ENCODE data around the gene MAPK8IP2.

MAPK8IP2 gene

GRCh38 chr22:50568626-50569025 lies 32.0 kb upstream of the MAPK8IP2 start:
- Histone ChIP-seq H3K27me3 (ENCODE audit: control insufficient read depth, insufficient read depth, low read length) (peaks cover 18% of the 10 kb centered on the region), H3K9ac (ENCODE audit: low read length) (no peak overlapping the region), H3K9me3 (ENCODE audit: control insufficient read depth, insufficient read depth, low read depth, low read length) (no peaks in the 10 kb centered on the region), H3K36me3 (ENCODE audit: control insufficient read depth, insufficient read depth, low read length) (peaks cover 60% of the 10 kb centered on the region), H3K27ac (ENCODE audit: low read depth, low read length) (no peak overlapping the region), H3K4me1 (ENCODE audit: control insufficient read depth, insufficient read depth, low read length) (no peaks in the 10 kb centered on the region), H3K4me3 (ENCODE audit: low read depth, low read length) (no peak overlapping the region)

GRCh38 chr22:50569041-50569459 lies 31.5 kb upstream of the MAPK8IP2 start:
- Histone ChIP-seq H3K27ac (ENCODE audit: low read depth, low read length) (no peak overlapping the region), H3K9ac (ENCODE audit: low read length) (no peak overlapping the region), H3K4me1 (ENCODE audit: control insufficient read depth, insufficient read depth, low read length) (no peaks in the 10 kb centered on the region), H3K9me3 (ENCODE audit: control insufficient read depth, insufficient read depth, low read depth, low read length) (no peaks in the 10 kb centered on the region), H3K4me3 (ENCODE audit: low read depth, low read length) (no peak overlapping the region), H3K27me3 (ENCODE audit: control insufficient read depth, insufficient read depth, low read length) (peaks cover 14% of the 10 kb centered on the region; the same call in 1 of the 2 replicates), H3K36me3 (ENCODE audit: control insufficient read depth, insufficient read depth, low read length) (peaks cover 64% of the 10 kb centered on the region)

- H3K36me3 ChIP-seq (ENCODE audit: control insufficient read depth, insufficient read depth, low read length), result peaks cover 70% of the 10 kb centered on the region
- H3K9ac ChIP-seq (ENCODE audit: low read length), result no peak overlapping the region
Observed at GRCh38 chr22:50569896-50570535, 30.6 kb upstream of the MAPK8IP2 start.

GRCh38 chr22:50570861-50571260 lies 29.7 kb upstream of the MAPK8IP2 start:
- Histone ChIP-seq H3K9ac (ENCODE audit: low read length) (no peak overlapping the region), H3K4me3 (ENCODE audit: low read depth, low read length) (no peak overlapping the region), H3K36me3 (ENCODE audit: control insufficient read depth, insufficient read depth, low read length) (peaks cover 75% of the 10 kb centered on the region), H3K27ac (ENCODE audit: low read depth, low read length) (no peak overlapping the region), H3K27me3 (ENCODE audit: control insufficient read depth, insufficient read depth, low read length) (no peaks in the 10 kb centered on the region), H3K4me1 (ENCODE audit: control insufficient read depth, insufficient read depth, low read length) (no peaks in the 10 kb centered on the region), H3K9me3 (ENCODE audit: control insufficient read depth, insufficient read depth, low read depth, low read length) (no peaks in the 10 kb centered on the region)

More at GRCh38 chr22:50569896-50570535, 30.6 kb upstream of the MAPK8IP2 start:
- peaks cover 5% of the 10 kb centered on the region; the same call in 1 of the 2 replicates for H3K27me3 ChIP-seq (ENCODE audit: control insufficient read depth, insufficient read depth, low read length)
- H3K4me3 ChIP-seq (ENCODE audit: low read depth, low read length), result no peak overlapping the region
- no peaks in the 10 kb centered on the region for H3K9me3 ChIP-seq (ENCODE audit: control insufficient read depth, insufficient read depth, low read depth, low read length)
- H3K4me1 ChIP-seq (ENCODE audit: control insufficient read depth, insufficient read depth, low read length), result no peaks in the 10 kb centered on the region
- no peak overlapping the region for H3K27ac ChIP-seq (ENCODE audit: low read depth, low read length)

GRCh38 chr22:50571264-50572175 lies 29.1 kb upstream of the MAPK8IP2 start:
- H3K4me3 ChIP-seq (ENCODE audit: low read depth, low read length), result no peak overlapping the region
- peaks cover 75% of the 10 kb centered on the region for H3K36me3 ChIP-seq (ENCODE audit: control insufficient read depth, insufficient read depth, low read length)
- no peaks in the 10 kb centered on the region for H3K27me3 ChIP-seq (ENCODE audit: control insufficient read depth, insufficient read depth, low read length)
- H3K9me3 ChIP-seq (ENCODE audit: control insufficient read depth, insufficient read depth, low read depth, low read length), result no peaks in the 10 kb centered on the region
- no peak overlapping the region for H3K27ac ChIP-seq (ENCODE audit: low read depth, low read length)
- no peaks in the 10 kb centered on the region for H3K4me1 ChIP-seq (ENCODE audit: control insufficient read depth, insufficient read depth, low read length)
- no peak overlapping the region for H3K9ac ChIP-seq (ENCODE audit: low read length)

GRCh38 chr22:50572965-50573364 lies 27.6 kb upstream of the MAPK8IP2 start:
- Histone ChIP-seq H3K27me3 (ENCODE audit: control insufficient read depth, insufficient read depth, low read length) (no peaks in the 10 kb centered on the region), H3K4me1 (ENCODE audit: control insufficient read depth, insufficient read depth, low read length) (no peaks in the 10 kb centered on the region), H3K27ac (ENCODE audit: low read depth, low read length) (no peak overlapping the region), H3K36me3 (ENCODE audit: control insufficient read depth, insufficient read depth, low read length) (peaks cover 75% of the 10 kb centered on the region), H3K9me3 (ENCODE audit: control insufficient read depth, insufficient read depth, low read depth, low read length) (no peaks in the 10 kb centered on the region), H3K4me3 (ENCODE audit: low read depth, low read length) (no peak overlapping the region), H3K9ac (ENCODE audit: low read length) (no peak overlapping the region)

- H3K27me3 ChIP-seq (ENCODE audit: control insufficient read depth, insufficient read depth, low read length), result no peaks in the 10 kb centered on the region
- H3K9me3 ChIP-seq (ENCODE audit: control insufficient read depth, insufficient read depth, low read depth, low read length), result no peaks in the 10 kb centered on the region
- peaks cover 70% of the 10 kb centered on the region for H3K36me3 ChIP-seq (ENCODE audit: control insufficient read depth, insufficient read depth, low read length)
- no peak overlapping the region for H3K9ac ChIP-seq (ENCODE audit: low read length)
- H3K27ac ChIP-seq (ENCODE audit: low read depth, low read length), result no peak overlapping the region
- H3K4me1 ChIP-seq (ENCODE audit: control insufficient read depth, insufficient read depth, low read length), result no peaks in the 10 kb centered on the region
- no peak overlapping the region for H3K4me3 ChIP-seq (ENCODE audit: low read depth, low read length)
Observed at GRCh38 chr22:50573491-50574382, 26.9 kb upstream of the MAPK8IP2 start.

GRCh38 chr22:50574383-50574755 lies 26.2 kb upstream of the MAPK8IP2 start:
- Histone ChIP-seq H3K9me3 (ENCODE audit: control insufficient read depth, insufficient read depth, low read depth, low read length) (no peaks in the 10 kb centered on the region), H3K4me3 (ENCODE audit: low read depth, low read length) (no peak overlapping the region), H3K9ac (ENCODE audit: low read length) (no peak overlapping the region), H3K36me3 (ENCODE audit: control insufficient read depth, insufficient read depth, low read length) (peaks cover 65% of the 10 kb centered on the region), H3K27ac (ENCODE audit: low read depth, low read length) (no peak overlapping the region), H3K4me1 (ENCODE audit: control insufficient read depth, insufficient read depth, low read length) (no peaks in the 10 kb centered on the region), H3K27me3 (ENCODE audit: control insufficient read depth, insufficient read depth, low read length) (no peaks in the 10 kb centered on the region)

GRCh38 chr22:50575426-50575941 lies 25.1 kb upstream of the MAPK8IP2 start:
- H3K36me3 ChIP-seq (ENCODE audit: control insufficient read depth, insufficient read depth, low read length), result peaks cover 65% of the 10 kb centered on the region
- no peaks in the 10 kb centered on the region for H3K4me1 ChIP-seq (ENCODE audit: control insufficient read depth, insufficient read depth, low read length)
- H3K9me3 ChIP-seq (ENCODE audit: control insufficient read depth, insufficient read depth, low read depth, low read length), result no peaks in the 10 kb centered on the region
- no peak overlapping the region for H3K9ac ChIP-seq (ENCODE audit: low read length)
- no peaks in the 10 kb centered on the region for H3K27me3 ChIP-seq (ENCODE audit: control insufficient read depth, insufficient read depth, low read length)
- no peak overlapping the region for H3K27ac ChIP-seq (ENCODE audit: low read depth, low read length)
- no peak overlapping the region for H3K4me3 ChIP-seq (ENCODE audit: low read depth, low read length)

GRCh38 chr22:50576070-50576469 lies 24.5 kb upstream of the MAPK8IP2 start:
- peaks cover 63% of the 10 kb centered on the region for H3K36me3 ChIP-seq (ENCODE audit: control insufficient read depth, insufficient read depth, low read length)
- no peaks in the 10 kb centered on the region for H3K4me1 ChIP-seq (ENCODE audit: control insufficient read depth, insufficient read depth, low read length)
- no peak overlapping the region for H3K4me3 ChIP-seq (ENCODE audit: low read depth, low read length)
- H3K27ac ChIP-seq (ENCODE audit: low read depth, low read length), result no peak overlapping the region
- H3K9me3 ChIP-seq (ENCODE audit: control insufficient read depth, insufficient read depth, low read depth, low read length), result no peaks in the 10 kb centered on the region
- H3K9ac ChIP-seq (ENCODE audit: low read length), result no peak overlapping the region
- no peaks in the 10 kb centered on the region for H3K27me3 ChIP-seq (ENCODE audit: control insufficient read depth, insufficient read depth, low read length)

Data from HUES6 (cell line).